SW 1271 (cell line): ENCODE data around the gene RAMP1.

Experiments used
- DNase-seq, 2 experiments: peaks; one replicate each; lab custom pipeline; 2025; lab: John Stamatoyannopoulos, UW

Gene RAMP1

GRCh38 chr2:237895544-237896506 is 36.4 kb downstream of the RAMP1 start:
- no peak for DNase-seq

DNA sequence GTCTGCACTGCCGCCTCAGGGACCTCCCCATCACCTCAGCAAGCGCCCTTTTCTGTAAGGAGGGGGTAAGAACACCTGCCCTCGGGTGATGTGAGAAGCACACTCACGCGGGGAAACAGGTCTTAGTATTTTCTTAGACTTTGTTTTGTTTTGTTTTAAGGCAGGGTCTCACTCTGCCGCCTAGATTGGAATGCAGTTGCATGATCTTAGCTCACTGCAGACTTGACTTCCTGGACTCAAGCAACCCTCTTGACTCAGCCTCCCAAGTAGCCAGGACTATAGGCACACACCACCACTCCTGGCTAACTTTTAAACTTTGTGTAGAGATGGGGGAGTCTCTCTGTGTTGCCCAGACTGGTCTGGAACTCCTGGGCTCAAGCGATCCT is 37.1 kb downstream of the RAMP1 start:
- no peak for DNase-seq

DNA sequence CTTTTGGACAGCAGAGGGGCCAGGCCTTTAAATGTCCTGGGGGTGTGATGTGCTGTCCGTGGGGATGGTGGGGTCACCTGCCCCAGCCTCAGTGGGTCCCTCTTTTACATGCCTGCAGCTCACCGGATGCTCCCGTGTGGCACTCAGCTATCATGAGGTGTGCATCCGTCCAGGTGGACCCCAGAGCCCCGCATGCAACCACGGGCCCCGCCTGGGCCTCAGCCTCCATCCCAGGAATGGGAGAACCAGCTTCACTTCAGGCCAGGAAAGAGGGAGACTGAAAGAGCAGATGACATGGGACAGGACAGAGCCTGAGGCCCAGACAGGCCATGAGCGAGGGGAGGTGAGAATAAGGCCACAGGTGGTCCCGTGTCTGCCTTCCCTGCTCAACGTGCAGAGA is 37.5 kb downstream of the RAMP1 start:
- DNase-seq = no peak

DNA sequence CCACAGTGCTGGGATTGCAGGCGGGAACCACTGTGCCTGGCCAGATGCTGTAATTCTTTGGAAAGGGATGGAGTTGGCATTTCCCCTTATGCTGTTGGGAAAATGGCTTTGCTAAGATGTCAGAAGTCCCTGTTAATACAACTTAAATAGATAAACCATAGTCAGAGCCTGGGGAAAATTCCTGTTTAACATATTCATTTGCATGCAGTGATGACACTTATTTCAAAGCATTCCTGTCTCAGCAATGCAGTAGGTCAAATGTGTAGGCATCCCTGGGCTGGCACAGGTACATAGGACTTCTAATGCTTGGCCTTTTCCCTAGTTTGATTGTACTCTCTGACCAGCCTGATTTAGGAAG is 38.6 kb downstream of the RAMP1 start:
- no peak for DNase-seq

DNA sequence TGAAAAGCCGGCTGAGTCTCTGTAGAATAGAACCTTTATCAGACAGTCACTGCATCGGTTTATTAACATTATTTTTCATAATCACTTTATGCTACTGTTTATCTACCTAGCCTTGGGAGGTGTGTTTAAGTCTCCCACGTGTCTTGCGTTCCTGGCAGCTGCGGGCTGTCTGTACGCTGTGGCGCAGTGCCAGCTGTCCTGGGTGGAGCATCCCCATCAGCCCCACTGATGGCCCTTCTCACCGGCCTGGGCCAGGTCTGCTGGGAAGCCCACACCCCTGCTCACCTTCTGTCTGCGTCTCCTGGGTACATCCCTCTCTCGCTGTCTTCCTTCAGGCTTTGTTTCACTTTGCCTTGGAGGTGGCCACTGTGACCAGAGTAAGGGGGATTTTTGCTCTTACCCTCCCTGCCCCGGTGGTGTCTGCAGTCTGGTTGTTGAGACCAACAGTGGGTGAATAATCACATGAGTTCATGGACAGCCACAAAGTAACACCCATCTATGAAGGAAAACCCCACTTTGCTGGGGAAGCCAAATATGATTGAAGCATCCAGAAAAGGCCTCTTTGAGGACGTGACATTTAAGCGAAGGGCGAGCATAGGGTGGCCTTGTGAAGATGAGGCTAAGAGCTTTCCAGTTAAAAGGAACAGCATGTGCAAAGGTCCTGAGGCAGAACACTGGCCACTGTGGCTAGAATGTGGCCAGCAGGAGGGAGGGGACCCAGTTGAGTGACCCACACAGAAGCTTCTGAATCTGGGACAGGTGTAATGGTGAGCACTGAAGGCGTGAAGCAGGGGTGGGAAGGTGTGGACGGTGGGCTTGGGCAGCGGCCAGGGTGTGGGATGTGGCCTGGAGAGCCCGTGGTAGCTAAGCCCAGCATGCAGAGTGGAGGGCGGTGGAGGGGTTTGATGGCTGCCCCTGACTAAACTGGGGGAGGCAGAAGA is 41.7 kb downstream of the RAMP1 start:
- no peak for DNase-seq

GRCh38 chr2:237901932-237902850 is 42.8 kb downstream of the RAMP1 start:
- no peak for DNase-seq

DNA sequence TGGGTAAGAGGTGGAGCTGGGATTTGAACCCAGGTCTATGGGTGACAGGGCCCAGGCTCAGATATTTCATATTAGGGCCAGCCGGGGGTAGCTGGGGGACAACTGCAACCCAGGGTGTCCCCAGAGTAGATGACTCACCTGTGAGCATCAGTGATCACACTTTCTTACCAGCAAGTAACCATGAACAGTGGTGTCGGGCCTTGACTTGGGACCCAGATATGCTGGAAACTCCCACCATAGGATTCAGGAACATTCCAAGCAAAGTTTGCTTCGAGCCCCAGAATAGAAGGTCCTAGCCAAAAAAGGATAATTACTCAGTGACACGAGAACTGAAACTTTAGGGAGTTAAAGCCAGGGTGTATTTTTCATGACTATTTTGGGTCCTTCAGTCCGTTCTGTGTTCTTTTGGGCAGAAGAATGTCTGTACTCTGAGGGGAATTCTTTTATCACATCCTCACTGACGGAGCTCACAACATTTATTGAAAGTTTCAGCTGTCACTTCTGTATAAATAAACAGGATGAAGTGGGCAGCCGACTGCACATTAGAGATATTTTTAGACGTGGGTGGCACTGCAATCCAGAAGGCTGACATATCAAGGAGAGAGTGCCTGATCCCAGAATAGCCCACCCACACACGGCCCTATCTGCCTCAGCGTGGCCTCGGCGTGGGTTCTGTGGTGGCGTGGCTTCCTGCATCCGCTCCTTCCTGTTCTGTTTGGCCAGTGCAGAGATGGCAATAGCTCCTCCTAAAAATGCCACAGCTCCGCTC is 45.6 kb downstream of the RAMP1 start:
- DNase-seq = no peak

DNA sequence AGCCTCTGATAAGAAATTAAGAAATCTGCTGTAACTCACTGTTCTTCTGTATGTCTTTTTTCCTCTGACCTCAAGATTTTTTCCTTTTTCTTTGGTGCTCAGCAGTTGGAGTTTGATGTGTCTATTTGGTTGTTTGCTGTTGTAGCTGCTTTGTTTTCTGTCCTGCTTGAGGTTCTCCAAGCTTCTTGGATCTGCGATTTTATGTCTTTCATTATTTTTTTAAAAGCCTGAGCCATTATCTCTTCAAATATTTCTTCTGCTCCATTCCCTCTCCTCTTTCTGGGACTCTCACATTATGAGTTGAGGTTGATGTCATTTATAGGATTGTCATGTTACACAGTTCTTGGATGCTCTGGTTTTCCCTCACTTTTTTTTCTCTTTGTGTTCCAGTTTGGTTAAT is 47.7 kb downstream of the RAMP1 start:
- no peak for DNase-seq

- DNase-seq = no peak
Measured at GRCh38 chr2:237909075-237909695, 49.8 kb downstream of the RAMP1 start.

DNA sequence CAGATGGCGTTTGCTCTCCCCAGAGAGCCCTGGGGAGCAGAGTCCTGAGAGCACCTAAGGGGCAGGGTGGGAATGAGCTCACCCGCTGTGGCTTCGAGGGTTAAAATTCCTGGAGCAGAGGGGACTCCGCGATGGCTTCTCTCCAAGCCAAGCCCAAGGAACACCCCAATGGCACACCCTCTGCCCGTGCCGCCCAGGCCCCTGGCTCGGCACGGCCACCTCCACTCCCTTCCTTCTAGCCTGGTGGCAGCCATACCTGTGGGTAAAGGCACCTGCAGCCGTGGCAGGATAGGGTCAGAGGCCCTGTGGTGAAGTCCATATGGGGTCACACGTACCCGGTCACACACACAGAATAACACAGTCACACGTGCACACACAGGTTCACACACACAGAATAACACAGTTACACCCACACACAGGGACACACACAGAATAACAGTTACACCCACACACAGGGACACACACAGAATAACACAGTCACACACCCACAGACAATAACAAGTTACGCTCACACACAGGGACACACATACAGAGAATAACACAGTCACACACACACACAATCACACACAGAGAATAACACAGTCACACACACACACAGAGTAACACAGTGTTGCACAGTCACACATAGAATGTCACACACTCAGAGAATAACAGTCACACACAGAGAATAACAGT is 50.5 kb downstream of the RAMP1 start:
- no peak for DNase-seq

- DNase-seq = no peak
Measured at GRCh38 chr2:237910576-237911362, 51.3 kb downstream of the RAMP1 start.

- DNase-seq = no peak
Measured at GRCh38 chr2:237911363-237912017, 52.1 kb downstream of the RAMP1 start.

DNA sequence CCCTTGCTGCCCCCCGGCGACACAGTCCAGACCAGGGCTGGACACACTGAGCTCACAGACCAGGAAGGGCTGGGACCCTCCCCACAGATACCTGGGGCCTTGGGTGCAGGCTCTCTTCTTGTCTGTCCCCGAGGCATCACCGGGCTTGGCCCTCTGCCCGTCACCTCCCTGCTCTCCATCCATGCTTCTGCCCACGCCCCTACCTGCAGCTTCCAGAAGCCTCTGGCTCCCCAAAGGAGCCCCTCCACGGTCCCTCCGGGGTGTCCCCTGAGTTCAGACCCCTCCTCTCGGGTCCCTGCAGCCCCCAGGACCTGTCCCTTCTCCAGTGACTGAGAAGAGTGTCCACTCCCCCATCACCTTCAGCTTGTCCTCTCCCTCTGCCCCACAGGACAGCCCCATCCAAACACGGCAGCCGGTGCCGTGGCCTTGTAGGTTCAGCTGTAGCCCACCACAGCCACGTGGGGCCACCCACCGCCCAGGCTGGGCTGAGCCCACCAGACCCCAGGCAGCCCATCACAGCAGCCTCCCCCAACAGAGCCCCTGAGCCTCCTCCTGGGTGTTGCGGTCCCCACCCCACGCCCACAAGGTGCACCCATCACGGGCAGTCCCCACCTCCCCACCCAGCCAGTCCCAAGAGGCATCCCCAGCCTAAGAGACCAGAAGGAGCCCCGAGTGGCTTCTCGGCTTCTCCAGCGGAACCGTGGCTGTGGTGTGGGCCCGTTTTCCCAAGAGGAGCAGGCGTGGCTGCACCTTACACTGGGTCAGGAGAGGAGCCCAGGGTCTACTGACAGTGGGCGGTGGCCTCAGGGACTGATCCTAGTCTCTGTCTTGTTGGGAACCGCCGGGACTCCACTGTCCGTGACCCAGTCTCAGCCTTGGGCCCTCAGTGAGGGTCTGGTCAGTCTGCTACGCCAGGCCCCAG is 53.1 kb downstream of the RAMP1 start:
- no peak for DNase-seq

DNA sequence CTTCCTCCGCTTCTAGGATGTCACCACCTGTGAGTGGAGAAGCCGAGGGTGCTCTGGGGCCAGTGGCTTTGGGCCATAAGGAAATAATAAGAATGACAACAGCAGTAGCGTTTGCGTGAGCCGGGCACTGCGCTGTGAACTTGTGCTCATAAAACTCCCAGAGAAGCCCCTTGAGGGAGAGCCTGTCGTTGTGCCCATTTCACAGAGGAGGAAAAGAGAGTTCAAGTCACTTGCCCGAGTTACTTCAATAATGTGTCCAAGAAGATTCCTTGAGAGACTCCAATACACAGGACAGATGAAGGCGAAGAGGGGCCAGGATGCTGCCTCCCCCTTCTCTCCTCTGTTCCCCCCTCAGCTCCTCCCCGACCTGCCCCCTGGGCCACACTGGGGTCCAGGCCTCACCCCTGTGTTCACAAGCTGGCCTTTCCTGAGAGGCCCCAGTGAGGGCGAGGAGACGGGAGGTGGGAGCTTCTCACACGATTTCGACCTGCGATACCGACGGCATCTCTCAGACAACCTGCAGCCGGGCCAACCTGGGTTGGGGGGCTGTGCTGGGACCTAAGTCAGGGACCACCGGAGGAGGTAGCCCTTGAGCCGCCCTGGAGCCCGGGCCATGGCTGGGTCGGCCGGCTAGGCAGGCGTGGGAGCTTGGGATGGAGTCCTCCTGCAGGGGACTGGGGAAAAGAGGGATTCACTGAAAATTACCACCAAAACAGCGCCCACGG is 53.9 kb downstream of the RAMP1 start:
- DNase-seq = no peak

DNA sequence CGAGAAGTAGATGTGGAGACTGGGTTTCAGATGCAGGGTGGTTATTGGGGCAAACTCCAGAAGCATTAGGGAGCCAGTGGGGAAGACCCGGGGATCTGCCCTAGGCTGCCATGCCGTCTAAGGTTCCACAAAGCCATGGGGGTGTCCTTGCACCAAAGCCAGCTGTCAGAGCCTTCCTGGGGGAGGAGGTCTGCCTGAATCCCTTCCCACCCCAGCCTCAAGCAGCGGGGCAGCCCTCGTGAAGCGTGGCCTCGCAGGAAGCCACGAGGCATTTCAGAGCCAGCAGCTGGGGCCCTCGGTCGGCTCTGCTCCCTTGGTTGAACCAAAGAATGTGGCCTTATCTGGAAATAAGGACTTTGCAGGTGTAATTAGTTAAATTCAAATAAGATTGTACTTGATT is 56.2 kb downstream of the RAMP1 start:
- no peak for DNase-seq

GRCh38 chr2:237916296-237916695 is 56.9 kb downstream of the RAMP1 start:
- no peak for DNase-seq
